ENCODE data around the gene GSTO2.

Gene GSTO2

GRCh38 chr10:104281694-104282093 lies 12.7 kb downstream of the GSTO2 start:
- DNase-seq (ENCODE audit: low read depth), result no peak

- no peak for DNase-seq (ENCODE audit: low read depth)
Observed at GRCh38 chr10:104284846-104285245, 15.9 kb downstream of the GSTO2 start.

- DNase-seq (ENCODE audit: low read depth), result no peak
Observed at GRCh38 chr10:104286939-104287338, 18.0 kb downstream of the GSTO2 start.

- DNase-seq (ENCODE audit: low read depth), result no peak
Observed at GRCh38 chr10:104288355-104288754, 19.4 kb downstream of the GSTO2 start.

- DNase-seq (ENCODE audit: low read depth), result peak; percentile 72
Observed at GRCh38 chr10:104291439-104291951, 22.5 kb downstream of the GSTO2 start.

- no peak for DNase-seq (ENCODE audit: low read depth)
Observed at GRCh38 chr10:104293011-104293410, 24.0 kb downstream of the GSTO2 start.

- no peak for DNase-seq (ENCODE audit: low read depth)
Observed at GRCh38 chr10:104293781-104294321, 24.9 kb downstream of the GSTO2 start.

- no peak for DNase-seq (ENCODE audit: low read depth)
Observed at GRCh38 chr10:104296687-104297436, 27.9 kb downstream of the GSTO2 start.

- DNase-seq (ENCODE audit: low read depth), result no peak
Observed at GRCh38 chr10:104297697-104298660, 29.0 kb downstream of the GSTO2 start.

- DNase-seq (ENCODE audit: low read depth), result no peak
Observed at GRCh38 chr10:104299031-104299904, 30.3 kb downstream of the GSTO2 start.

GRCh38 chr10:104300002-104300735 lies 31.2 kb downstream of the GSTO2 start:
- DNase-seq (ENCODE audit: low read depth), result no peak

GRCh38 chr10:104300736-104301292 lies 31.8 kb downstream of the GSTO2 start:
- DNase-seq (ENCODE audit: low read depth), result no peak

- DNase-seq (ENCODE audit: low read depth), result no peak
Observed at GRCh38 chr10:104301907-104302690, 33.1 kb downstream of the GSTO2 start.

GRCh38 chr10:104303594-104304355 lies 34.8 kb downstream of the GSTO2 start:
- DNase-seq (ENCODE audit: low read depth), result no peak

GRCh38 chr10:104304356-104304745 lies 35.4 kb downstream of the GSTO2 start:
- DNase-seq (ENCODE audit: low read depth), result no peak

- DNase-seq (ENCODE audit: low read depth), result no peak
Observed at GRCh38 chr10:104304927-104305326, 35.9 kb downstream of the GSTO2 start.

- DNase-seq (ENCODE audit: low read depth), result no peak
Observed at GRCh38 chr10:104306897-104307296, 37.9 kb downstream of the GSTO2 start.

- DNase-seq (ENCODE audit: low read depth), result no peak
Observed at GRCh38 chr10:104307576-104308438, 38.8 kb downstream of the GSTO2 start.
